IMR-90 (cell line): Measurements from ENCODE around the gene ADISSP. TPM values are rescaled to one million over a fixed set of nuclear protein-coding genes. Genes with fewer than 3 reads are reported as not detected.
"Not testable (repeated sequence)": the region's sequence is repeated elsewhere in the genome, so short reads cannot be mapped to it uniquely, and the experiment has no call there.

Source experiments
- ATAC-seq: fragments of 200-7000 bp; cut with Tn5 transposase; 2 replicates; pipeline ENCODE4 v1.9.1; 2020; ENCODE audit warnings: low read depth, mild to moderate bottlenecking, moderate library complexity
- BruUV-seq: library from RNA; stranded (reverse); fragments of 400-500 nt; replicated peaks from 2 replicates; lab custom pipeline; 2021; lab: Mats Ljungman, UMichigan
- CTCF ChIA-PET: fragments of 300-600 bp; formaldehyde crosslinking; extraction: SDS; loops from one replicate; lab custom pipeline; 2021; ENCODE audit warnings: antibody characterized with exemption; lab: Yijun Ruan, JAX
- POLR2A ChIA-PET: fragments of 300-600 bp; sonication (Branson Sonifier 250); formaldehyde crosslinking; loops from one replicate; lab custom pipeline; 2022; ENCODE audit warnings: antibody characterized with exemption; ENCODE audit not compliant: unreplicated experiment; lab: Charles Lee
- DNase-seq: peaks from one replicate; pipeline ENCODE4 v3.0.0; 2013
- H2AFZ ChIP-seq: replicated peaks from 2 replicates; pipeline ENCODE3; 2013; ENCODE audit warnings: low read length, mild to moderate bottlenecking; ENCODE audit not compliant: poor library complexity
- H2AK5ac ChIP-seq: 2 replicates; pipeline ENCODE4 v1.6.1; 2013; ENCODE audit warnings: low read depth, low read length, inconsistent platforms
- H2AK9ac ChIP-seq: replicated peaks from 2 replicates; pipeline ENCODE3; 2013; ENCODE audit warnings: mild to moderate bottlenecking, low read depth, low read length, moderate library complexity; ENCODE audit not compliant: poor library complexity
- H2BK120ac ChIP-seq: 2 replicates; pipeline ENCODE4 v1.6.1; 2013; ENCODE audit warnings: low read depth, low read length, inconsistent platforms
- H2BK15ac ChIP-seq: 3 replicates; pipeline ENCODE4 v1.6.1; 2013; ENCODE audit warnings: low read depth, low read length, inconsistent platforms
- H2BK20ac ChIP-seq: 2 replicates; pipeline ENCODE4 v1.6.1; 2013; ENCODE audit warnings: low read depth, mild to moderate bottlenecking, inconsistent platforms, low read length, moderate library complexity
- H2BK5ac ChIP-seq: 2 replicates; pipeline ENCODE4 v1.6.1; 2013; ENCODE audit warnings: mild to moderate bottlenecking, low read depth, low read length, inconsistent platforms; ENCODE audit not compliant: poor library complexity, severe bottlenecking
- H3K14ac ChIP-seq: replicated peaks from 2 replicates; pipeline ENCODE4 v1.6.1; 2013; ENCODE audit warnings: low read depth, low read length, inconsistent platforms
- H3K18ac ChIP-seq: 2 replicates; pipeline ENCODE4 v1.6.1; 2013; ENCODE audit warnings: low read depth, low read length, control low read depth
- H3K23ac ChIP-seq: 2 replicates; pipeline ENCODE4 v1.6.1; 2013; ENCODE audit warnings: low read depth, low read length, inconsistent platforms
- H3K27ac ChIP-seq: 2 replicates; pipeline ENCODE4 v1.5.1; 2013; ENCODE audit warnings: mild to moderate bottlenecking, control low read depth, low read length; ENCODE audit not compliant: insufficient read depth
- H3K27me3 ChIP-seq: 2 replicates; pipeline ENCODE4 v1.6.1; 2013; ENCODE audit warnings: low read length; ENCODE audit not compliant: control insufficient read depth, insufficient read depth
- H3K36me3 ChIP-seq: 2 replicates; pipeline ENCODE4 v1.6.1; 2013; ENCODE audit warnings: low read length, mixed read lengths; ENCODE audit not compliant: control insufficient read depth, insufficient read depth
- H3K4ac ChIP-seq: 2 replicates; pipeline ENCODE4 v1.6.1; 2013; ENCODE audit warnings: low read depth, low read length, inconsistent platforms
- H3K4me1 ChIP-seq: 2 replicates; pipeline ENCODE4 v1.6.1; 2013; ENCODE audit warnings: low read length, mixed read lengths; ENCODE audit not compliant: control insufficient read depth, insufficient read depth
- H3K4me2 ChIP-seq: 2 replicates; pipeline ENCODE4 v1.6.1; 2013; ENCODE audit warnings: low read depth, mild to moderate bottlenecking, control low read depth, low read length, moderate library complexity
- H3K4me3 ChIP-seq: 2 replicates; pipeline ENCODE4 v1.5.1; 2013; ENCODE audit warnings: low read depth, mild to moderate bottlenecking, control low read depth, low read length, moderate library complexity; ENCODE audit not compliant: insufficient read depth
- H3K56ac ChIP-seq: 2 replicates; pipeline ENCODE4 v1.6.1; 2013; ENCODE audit warnings: low read length, inconsistent platforms; ENCODE audit not compliant: insufficient read depth; ENCODE audit errors: extremely low read depth
- H3K79me1 ChIP-seq, 2 experiments: 2 replicates each; pipeline ENCODE4 v1.6.1; 2013; ENCODE audit warnings: low read length in 2 of 2, inconsistent platforms in 1 of 2, low read depth in 1 of 2
- H3K9ac ChIP-seq: 2 replicates; pipeline ENCODE4 v1.6.1; 2013; ENCODE audit warnings: low read depth, low read length, control low read depth
- H3K9me1 ChIP-seq: 2 replicates; pipeline ENCODE4 v1.6.1; 2013; ENCODE audit warnings: low read length, inconsistent platforms; ENCODE audit not compliant: insufficient read depth
- H3K9me3 ChIP-seq: 2 replicates; pipeline ENCODE4 v1.6.1; 2013; ENCODE audit warnings: low read length; ENCODE audit not compliant: control insufficient read depth, insufficient read depth
- H4K20me1 ChIP-seq: 2 replicates; pipeline ENCODE4 v1.6.1; 2013; ENCODE audit warnings: low read length, inconsistent platforms; ENCODE audit not compliant: insufficient read depth
- H4K5ac ChIP-seq: 2 replicates; pipeline ENCODE4 v1.6.1; 2013; ENCODE audit warnings: mild to moderate bottlenecking, low read depth, low read length, control low read depth
- H4K8ac ChIP-seq, 2 experiments: 2 replicates each; pipeline ENCODE4 v1.6.1; 2013; ENCODE audit warnings: low read depth in 2 of 2, low read length in 2 of 2, control low read depth in 1 of 2, inconsistent platforms in 1 of 2
- H4K91ac ChIP-seq: 2 replicates; pipeline ENCODE4 v1.6.1; 2013; ENCODE audit warnings: low read depth, low read length, inconsistent platforms; ENCODE audit not compliant: insufficient read depth
- WGBS, 2 experiments: methylation state at CpG; one replicate each; pipeline versions ENCODE4 v1.1.5 to v1.1.7; 2013; ENCODE audit warnings: missing lambda C conversion rate in 2 of 2; ENCODE audit not compliant: insufficient read length in 1 of 2; ENCODE audit errors: extremely low coverage in 2 of 2; 5-methylcytosine and 5-hydroxymethylcytosine counted together
- dilution Hi-C: fragments of 300-500 bp; cut with HindIII; formaldehyde crosslinking; loops from one replicate; pipeline ENCODE4 v1.14.3; 2018; ENCODE audit warnings: low sequenced_read_pairs; ENCODE audit not compliant: unreplicated experiment
- in situ Hi-C: fragments of 300-500 bp; cut with MboI; formaldehyde crosslinking; loops from 3 replicates; pipeline ENCODE4 v1.14.3; 2019; ENCODE audit warnings: low sequenced_read_pairs, inconsistent platforms, mixed read lengths
- intact Hi-C: fragments of 100-400 bp; cut with micrococcal nuclease; formaldehyde crosslinking; loops from 2 replicates; pipeline ENCODE4 v1.10.0; 2022
- polyA plus RNA-seq, 3 experiments: library from polyadenylated mRNA; depleted of rRNA; stranded (reverse); fragments of >200 nt; gene quantifications; 2 replicates each; pipeline ENCODE4 v1.2.3, GENCODE V29; 2012; ENCODE audit warnings: low replicate concordance in 1 of 3
- total RNA-seq: library from RNA; depleted of rRNA; stranded (reverse); fragments of >200 nt; gene quantifications from 2 replicates; pipeline ENCODE4 v1.2.3, GENCODE V29; 2012

ADISSP gene
- total and polyA plus RNA-seq, 2 of the 4 experiments (the other 2 are of a cell fraction), result 31.9 to 58.2 TPM

GRCh38 chr20:3794168-3794567 is 26.6 kb upstream of the ADISSP start:
- dilution Hi-C loops, H3K36me3 ChIP-seq, H2BK20ac ChIP-seq, H4K20me1 ChIP-seq, H4K8ac ChIP-seq, ATAC-seq, H3K23ac ChIP-seq, H2BK15ac ChIP-seq, H3K18ac ChIP-seq, H2AFZ ChIP-seq, BruUV-seq, H3K9ac ChIP-seq, H3K4me2 ChIP-seq, H2AK5ac ChIP-seq, H3K9me3 ChIP-seq, CTCF ChIA-PET, H2BK120ac ChIP-seq, DNase-seq, H3K56ac ChIP-seq, H3K14ac ChIP-seq, H3K4me3 ChIP-seq, H3K27ac ChIP-seq, POLR2A ChIA-PET, intact Hi-C loops, H3K4ac ChIP-seq, H3K27me3 ChIP-seq, H4K5ac ChIP-seq, H4K91ac ChIP-seq, in situ Hi-C loops, H2BK5ac ChIP-seq, H3K9me1 ChIP-seq, H2AK9ac ChIP-seq: not testable (repeated sequence)
- no CpG with 5 or more reads among the region's 3 CpGs for WGBS, 2 experiments
- H3K79me1 ChIP-seq, result peaks cover 26 to 38% of the 10 kb centered on the region in 2 experiments
- peaks cover 19% of the 10 kb centered on the region for H3K4me1 ChIP-seq

DNA sequence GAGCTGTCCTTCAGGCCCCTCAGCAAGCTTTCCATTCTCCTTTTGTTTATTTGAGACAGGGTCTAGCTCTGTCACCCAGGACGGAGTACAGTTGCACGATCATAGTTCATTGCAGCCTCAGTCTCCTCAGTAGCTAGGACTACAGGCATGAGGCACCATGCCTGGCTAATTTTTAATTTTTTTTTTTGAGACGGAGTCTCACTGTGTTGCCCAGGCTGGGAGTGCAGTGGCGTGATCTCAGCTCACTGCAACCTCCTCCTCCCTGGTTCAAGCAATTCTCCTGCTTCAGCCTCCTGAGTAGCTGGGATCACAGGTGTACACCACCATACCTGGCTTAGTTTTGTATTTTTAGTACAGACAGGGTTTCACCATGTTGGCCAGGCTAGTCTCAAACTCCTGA is 21.6 kb upstream of the ADISSP start:
- dilution Hi-C loops, result not testable (repeated sequence)

More for the DNA sequence above, 21.6 kb upstream of the ADISSP start:
- not testable (repeated sequence) for H2BK5ac ChIP-seq, H3K23ac ChIP-seq, H3K4me2 ChIP-seq, H2AFZ ChIP-seq, DNase-seq, H3K9ac ChIP-seq, BruUV-seq, H3K36me3 ChIP-seq, H3K56ac ChIP-seq, ATAC-seq, H3K27ac ChIP-seq, H2AK5ac ChIP-seq, H2BK120ac ChIP-seq, H3K4me3 ChIP-seq, H3K27me3 ChIP-seq, H2BK15ac ChIP-seq, H4K5ac ChIP-seq, H4K91ac ChIP-seq, H2AK9ac ChIP-seq, H3K4ac ChIP-seq, H3K14ac ChIP-seq, H2BK20ac ChIP-seq, H3K18ac ChIP-seq, H3K9me3 ChIP-seq
- peaks cover 5 to 18% of the 10 kb centered on the region in 2 experiments; a peak in 3 of 4 replicates for H3K79me1 ChIP-seq
- peaks cover 12% of the 10 kb centered on the region for H3K9me1 ChIP-seq
- in situ Hi-C loops (loop anchor here (10.0 kb wide), 1 partner anchor 296 kb away; no protein-coding TSS in a partner anchor), intact Hi-C loops (loop anchor here (5.0 kb wide), 1 partner anchor 227 kb away; no protein-coding TSS in a partner anchor)
- H4K8ac ChIP-seq, result 0 out of 4 replicates have a peak overlapping the region, but pooled peaks of 1 of the 2 experiments have one; percentile 7
- peaks cover 15% of the 10 kb centered on the region for H3K4me1 ChIP-seq
- WGBS, 2 experiments, result 81% methylated on average over 2 of the region's 4 CpGs; no CpG with 5 or more reads in 1 of the 2 experiments
- ChIA-PET CTCF (interaction anchor here (1.4 kb wide), 1 partner anchor 29 kb away, joined by 4 read pairs; no protein-coding TSS in a partner anchor), POLR2A (interaction anchor here (0.7 kb wide), 1 partner anchor 90 kb away, joined by 5 read pairs; no protein-coding TSS in a partner anchor)
- peaks cover 19% of the 10 kb centered on the region for H4K20me1 ChIP-seq
